ENCODE data around the gene LY6G6F. TPM values are rescaled to one million over a fixed set of nuclear protein-coding genes. Genes with fewer than 3 reads are reported as not detected.

The LY6G6F gene
- total and polyA plus RNA-seq, 10 of the 15 experiments (the other 5 are each of a cell fraction or from before 2014, with no cell fraction given), result not detected

GRCh38 chr6:31741815-31742214 is 35.1 kb downstream of the LY6G6F start:
- in situ Hi-C loops (cut with MboI), result no loop called here
- DNase-seq (ENCODE audit: low read depth, low spot score), result no peak
- Histone ChIP-seq H2AFZ (ENCODE audit: control insufficient read depth, low read depth, low read length) (no peak overlapping the region), H3K27ac (ENCODE audit: control insufficient read depth, insufficient read depth) (no peak overlapping the region), H3K36me3 (ENCODE audit: control insufficient read depth in 2 of 2, insufficient read depth in 2 of 2, low read length in 1 of 2) (peaks cover 0 to 1% of the 10 kb centered on the region in 2 experiments; a peak in 1 of 4 replicates), H3K4me1 (ENCODE audit: control insufficient read depth, insufficient read depth, low read length) (peaks cover 18% of the 10 kb centered on the region), H3K4me2 (ENCODE audit: control insufficient read depth, insufficient read depth) (no peak overlapping the region), H3K79me2 (ENCODE audit: control insufficient read depth, insufficient read depth, low read length) (peaks cover 13% of the 10 kb centered on the region), H3K27me3 (replicated peaks in 1 of 2; ENCODE audit: control insufficient read depth in 2 of 2, insufficient read depth in 2 of 2, low read length in 1 of 2) (no peaks in the 10 kb centered on the region), H3K9me3 (replicated peaks; ENCODE audit: control insufficient read depth, insufficient read depth, low read length) (no peaks in the 10 kb centered on the region), H4K20me1 (ENCODE audit: control insufficient read depth, insufficient read depth) (no peaks in the 10 kb centered on the region), H3K4me3 (no peak overlapping the region), H3K9ac (ENCODE audit: control insufficient read depth, insufficient read depth, low read length) (no peak overlapping the region)
- no TSS peak for BruUV-seq (replicated peaks)
- WGBS (ENCODE audit: insufficient coverage, insufficient replicate concordance, low lambda C conversion rate, missing lambda C conversion rate), result 56% methylated on average over 2 of the region's 2 CpGs
- intact Hi-C loops (cut with micrococcal nuclease; ENCODE audit: unreplicated experiment), result no loop called here
- ChIA-PET CTCF (interaction anchor here (1.1 to 15.8 kb wide), 4 partner anchors 9 to 88 kb away, joined by 4 to 208 read pairs (median 24); no protein-coding TSS in a partner anchor), SMC1A (ENCODE audit: uncharacterized antibody, unreplicated experiment) (interaction anchor here (0.6 to 1.4 kb wide), 5 partner anchors 49 to 1235 kb away, joined by 3 read pairs; no protein-coding TSS in a partner anchor), POLR2A (interaction anchor here (0.7 to 4.3 kb wide), 4 partner anchors 12 to 146 kb away, joined by 3 to 30 read pairs (median 3); partner anchors contain the start of genes APOM and DDAH2), RAD21 (ENCODE audit: unreplicated experiment) (interaction anchor here (0.6 to 6.0 kb wide), 3 partner anchors 28 to 88 kb away, joined by 5 to 37 read pairs (median 36); partner anchors contain the start of gene LSM2)
- ATAC-seq, result no peak
- no peak for FAIRE-seq
- TF ChIP-seq KAT2A (conservative IDR thresholded peaks at IDR 0.05; ENCODE audit: control insufficient read depth, low read depth, low read length), result no peak
- TF ChIP-seq ATF7 (IDR thresholded peaks at IDR 0.05; ENCODE audit: low read depth), result no peak
- TF ChIP-seq ZBTB33 (IDR thresholded peaks at IDR 0.05), result no peak
- TF ChIP-seq USF1 (IDR thresholded peaks at IDR 0.05; ENCODE audit: borderline replicate concordance, extremely low read length, insufficient read depth, low read depth, low read length), result no peak
- no peak for TF ChIP-seq FOS (IDR thresholded peaks at IDR 0.05; ENCODE audit: borderline replicate concordance, extremely low read depth, insufficient read length)
- no peak for TF ChIP-seq JUND (IDR thresholded peaks at IDR 0.05; ENCODE audit: low read depth, low read length)
- TF ChIP-seq EP300 (IDR thresholded peaks at IDR 0.05; ENCODE audit: borderline replicate concordance in 1 of 2, control insufficient read depth in 1 of 2, low read depth in 2 of 2, low read length in 2 of 2), result no peak
- no peak for TF ChIP-seq ETV6 (conservative IDR thresholded peaks at IDR 0.05 in 1 of 2, IDR thresholded peaks at IDR 0.05 in 1 of 2; ENCODE audit: borderline replicate concordance in 1 of 2, low read depth in 1 of 2)
- TF ChIP-seq NRF1 (conservative IDR thresholded peaks at IDR 0.05; ENCODE audit: low read depth, low read length), result no peak
- TF ChIP-seq RAD51 (IDR thresholded peaks at IDR 0.05), result no peak
- no peak for TF ChIP-seq KLF5 (IDR thresholded peaks at IDR 0.05; ENCODE audit: partially characterized antibody)
- no peak for TF ChIP-seq CBX5 (IDR thresholded peaks at IDR 0.05; ENCODE audit: low read depth)
- TF ChIP-seq ESRRA (IDR thresholded peaks at IDR 0.05; ENCODE audit: low read length), result no peak

All from GM12878 (cell line).